ENCODE results near the gene TWNK. TPM values are rescaled to one million over a fixed set of nuclear protein-coding genes. Genes with fewer than 3 reads are reported as not detected.
A peak's percentile ranks its signal among the peaks of the same experiment; 100 is the strongest.
"Not testable (repeated sequence)": the region's sequence is repeated elsewhere in the genome, so short reads cannot be mapped to it uniquely, and the experiment has no call there.

TWNK gene
- total RNA-seq, 1 experiment from 2014 or later, result 25.1 TPM

- no peak for DNase-seq (ENCODE audit: low spot score)
Observed at GRCh38 chr10:101030496-101031127, 43.3 kb downstream of the TWNK start.

- DNase-seq (ENCODE audit: low spot score), result peak; percentile 88
Observed at GRCh38 chr10:101031128-101031795, 43.9 kb downstream of the TWNK start, which contains the start of the genes PDZD7 and SFXN3. PDZD7 (minus strand) TSS chr10:101031129; CDS start chr10:101030219, 910 bp downstream. SFXN3 (plus strand) TSS chr10:101031234; CDS start chr10:101034695, 3,461 bp downstream.

- peak; percentile 65 for DNase-seq (ENCODE audit: low spot score)
Observed at GRCh38 chr10:101031796-101032636, 44.7 kb downstream of the TWNK start.

- peak; percentile 95 for DNase-seq (ENCODE audit: low spot score)
Observed at GRCh38 chr10:101032637-101033224, 45.4 kb downstream of the TWNK start.

GRCh38 chr10:101033276-101033675, 45.9 kb downstream of the TWNK start:
- DNase-seq (ENCODE audit: low spot score), result no peak

GRCh38 chr10:101034404-101034803, 47.1 kb downstream of the TWNK start:
- DNase-seq (ENCODE audit: low spot score), result not testable (repeated sequence)

GRCh38 chr10:101035314-101035713, 48.0 kb downstream of the TWNK start:
- DNase-seq (ENCODE audit: low spot score), result no peak

GRCh38 chr10:101035916-101036702, 48.8 kb downstream of the TWNK start:
- no peak for DNase-seq (ENCODE audit: low spot score)

GRCh38 chr10:101036726-101037125, 49.4 kb downstream of the TWNK start:
- DNase-seq (ENCODE audit: low spot score), result no peak

GRCh38 chr10:101038484-101038883, 51.1 kb downstream of the TWNK start:
- no peak for DNase-seq (ENCODE audit: low spot score)

GRCh38 chr10:101040061-101040460, 52.7 kb downstream of the TWNK start:
- no peak for DNase-seq (ENCODE audit: low spot score)

- no peak for DNase-seq (ENCODE audit: low spot score)
Observed at GRCh38 chr10:101040851-101041250, 53.5 kb downstream of the TWNK start.

GRCh38 chr10:101041252-101041761, 54.0 kb downstream of the TWNK start:
- DNase-seq (ENCODE audit: low spot score), result peak; percentile 87

GRCh38 chr10:101042118-101042517, 54.8 kb downstream of the TWNK start:
- DNase-seq (ENCODE audit: low spot score), result no peak

- peak; percentile 98 for DNase-seq (ENCODE audit: low spot score)
Observed at GRCh38 chr10:101042667-101043362, 55.5 kb downstream of the TWNK start.

- no peak for DNase-seq (ENCODE audit: low spot score)
Observed at GRCh38 chr10:101043363-101043707, 56.0 kb downstream of the TWNK start.

All from A172 (cell line).